Vagina (tissue), 2 donors: Measurements from ENCODE around the gene SMCR8. TPM values are rescaled to one million over a fixed set of nuclear protein-coding genes. Genes with fewer than 3 reads are reported as not detected.
"Not testable (repeated sequence)": the region's sequence is repeated elsewhere in the genome, so short reads cannot be mapped to it uniquely, and the experiment has no call there.

ENCODE experiments used
- DNase-seq, 2 donors: peaks; one replicate each; pipeline ENCODE4 v3.0.0-alpha.2; 2017; ENCODE audit errors: extremely low spot score in 2 of 2
- H3K27ac ChIP-seq: fragments of 200-600 bp; sonication (generic); one replicate; pipeline ENCODE4 v1.5.1; 2019
- H3K27me3 ChIP-seq: fragments of 200-600 bp; sonication (generic); one replicate; pipeline ENCODE4 v1.5.1; 2019
- H3K36me3 ChIP-seq, 2 donors: fragments of 200-600 bp; sonication (generic); one replicate each; pipeline ENCODE4 v1.5.1; 2017 to 2019
- H3K4me1 ChIP-seq: fragments of 200-600 bp; sonication (generic); one replicate; pipeline ENCODE4 v1.5.1; 2019
- H3K4me3 ChIP-seq, 2 donors: fragments of 200-600 bp; sonication (generic); 1 replicate in 1 of 2; 2 replicates in 1 of 2; pipeline ENCODE4 v1.5.1; 2016 to 2019
- H3K9me3 ChIP-seq: fragments of 200-600 bp; sonication (generic); one replicate; pipeline ENCODE4 v1.5.1; 2019
- CTCF ChIP-seq, 3 experiments: fragments of 450-650 bp in 2 of 3; fragments of 200-600 bp in 1 of 3; sonication (generic) in 1 of 3; IDR thresholded peaks; one replicate each; pipeline ENCODE4 v1.5.1; 2017 to 2019; ENCODE audit warnings: antibody characterized with exemption in 3 of 3, mild to moderate bottlenecking in 2 of 3, moderate library complexity in 2 of 3
- POLR2A ChIP-seq, 2 donors: fragments of 450-650 bp; IDR thresholded peaks; one replicate each; pipeline ENCODE4 v1.6.1; 2017; ENCODE audit warnings: antibody characterized with exemption in 2 of 2, mild to moderate bottlenecking in 2 of 2, moderate library complexity in 2 of 2
- POLR2AphosphoS5 ChIP-seq, 2 donors: sonication (generic); formaldehyde crosslinking; IDR thresholded peaks; one replicate each; pipeline ENCODE4 v1.9.0; 2017; ENCODE audit warnings: antibody characterized with exemption in 2 of 2, mild to moderate bottlenecking in 2 of 2, low read depth in 1 of 2; ENCODE audit not compliant: insufficient read depth in 1 of 2
- intact Hi-C: fragments of 100-400 bp; cut with DNase I; formaldehyde crosslinking; loops from one replicate; pipeline ENCODE4 v1.15.1; 2023
- microRNA-seq: library from miRNA; unstranded; fragments of <30 nt; microRNA quantifications from one replicate; pipeline ENCODE4, GENCODE V29; 2017; ENCODE audit warnings: borderline number of aligned reads, borderline replicate concordance
- total RNA-seq: library from RNA; depleted of rRNA; stranded (reverse); fragments of >200 nt; gene quantifications from one replicate; pipeline ENCODE4 v1.2.3, GENCODE V29; 2016

SMCR8 gene
- total RNA-seq, 1 donor from 2014 or later: 11.0 TPM

DNA sequence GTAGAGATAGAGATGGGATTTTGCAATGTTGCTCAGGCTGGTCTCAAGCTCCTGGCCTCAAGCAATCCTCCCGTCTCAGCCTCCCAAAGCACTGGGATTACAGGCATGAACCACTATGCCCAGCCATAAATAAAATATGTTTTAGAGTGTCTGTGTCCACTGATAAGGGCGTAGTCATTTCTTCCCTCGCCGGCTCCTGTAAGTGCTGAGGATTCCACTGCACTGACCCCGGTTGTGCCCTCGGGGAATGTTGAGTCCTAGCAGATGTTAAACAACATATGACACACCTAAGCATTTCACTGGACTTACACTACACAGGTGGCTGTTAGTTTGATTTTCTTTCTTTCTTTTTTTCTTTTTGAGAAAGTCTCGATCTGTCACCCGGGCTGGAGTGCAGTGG lies 53.9 kb downstream of the SMCR8 start:
- Histone ChIP-seq H3K4me3 (no peak overlapping the region), H3K27me3 (no peaks in the 10 kb centered on the region), H3K27ac (no peak overlapping the region), H3K9me3 (no peaks in the 10 kb centered on the region), H3K36me3 (no peaks in the 10 kb centered on the region), H3K4me1 (peaks cover 1% of the 10 kb centered on the region)
- no peak for DNase-seq
- intact Hi-C loops: no loop called here
- TF ChIP-seq POLR2AphosphoS5 (IDR thresholded peaks at IDR 0.05; ENCODE audit: insufficient read depth in 1 of 2, low read depth in 1 of 2) (no peak), CTCF (IDR thresholded peaks at IDR 0.05) (no peak), POLR2A (IDR thresholded peaks at IDR 0.05) (no peak)

DNA sequence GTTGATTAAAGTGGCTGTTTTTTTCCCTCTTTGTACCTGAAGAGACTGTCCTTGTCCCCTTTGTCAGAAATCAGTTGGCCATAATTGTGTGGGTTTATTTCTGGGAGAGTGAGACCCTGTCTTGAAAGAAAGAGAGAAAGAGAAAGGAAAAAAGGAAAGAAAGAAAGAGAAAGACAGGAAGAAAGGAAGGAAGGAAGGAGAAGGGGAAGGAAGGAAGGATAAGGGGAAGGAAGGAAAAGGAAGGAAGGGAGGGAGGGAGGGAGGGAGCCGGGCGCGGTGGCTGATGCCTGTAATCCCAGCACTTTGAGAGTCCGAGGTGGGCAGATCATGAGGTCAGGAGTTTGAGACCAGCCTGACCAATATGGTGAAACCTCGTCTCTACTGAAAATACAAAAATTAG lies 55.7 kb downstream of the SMCR8 start:
- Histone ChIP-seq H3K27ac (no peak overlapping the region), H3K4me1 (no peaks in the 10 kb centered on the region), H3K9me3 (no peaks in the 10 kb centered on the region), H3K36me3 (no peaks in the 10 kb centered on the region), H3K27me3 (no peaks in the 10 kb centered on the region), H3K4me3 (no peak overlapping the region)
- no peak for DNase-seq
- intact Hi-C loops: no loop called here
- TF ChIP-seq POLR2A (IDR thresholded peaks at IDR 0.05) (no peak), CTCF (IDR thresholded peaks at IDR 0.05) (no peak), POLR2AphosphoS5 (IDR thresholded peaks at IDR 0.05; ENCODE audit: insufficient read depth in 1 of 2, low read depth in 1 of 2) (no peak)

- no peaks in the 10 kb centered on the region for H3K27me3 ChIP-seq
- TF ChIP-seq POLR2A (IDR thresholded peaks at IDR 0.05): no peak
- TF ChIP-seq POLR2AphosphoS5 (IDR thresholded peaks at IDR 0.05; ENCODE audit: insufficient read depth in 1 of 2, low read depth in 1 of 2): no peak
- no peak for TF ChIP-seq CTCF (IDR thresholded peaks at IDR 0.05)
- peaks cover 4% of the 10 kb centered on the region for H3K4me1 ChIP-seq
- no peaks in the 10 kb centered on the region for H3K36me3 ChIP-seq
- no peak overlapping the region for H3K4me3 ChIP-seq
- no peak overlapping the region for H3K27ac ChIP-seq
- H3K9me3 ChIP-seq: no peaks in the 10 kb centered on the region
- no peak for DNase-seq
- intact Hi-C loops: no loop called here
Measured at GRCh38 chr17:18371455-18371854, 56.4 kb downstream of the SMCR8 start.

DNA sequence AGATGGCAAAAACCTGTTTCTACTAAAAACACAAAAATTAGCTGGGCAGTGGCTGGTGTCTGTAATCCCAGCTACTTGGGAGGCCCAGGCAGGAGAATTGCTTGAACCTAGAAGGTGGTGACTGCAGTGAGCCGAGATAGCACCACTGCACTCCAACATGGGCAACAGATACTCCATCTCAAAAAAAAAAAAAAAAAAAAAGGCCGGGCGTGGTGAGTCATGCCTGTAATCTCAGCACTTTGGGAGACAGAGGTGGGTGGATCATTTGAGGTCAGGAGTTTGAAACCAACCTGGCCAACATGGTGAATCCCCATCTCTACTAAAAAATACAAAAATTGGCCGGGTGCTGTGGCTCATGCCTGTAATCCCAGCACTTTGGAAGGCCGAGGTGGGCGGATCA lies 58.1 kb downstream of the SMCR8 start:
- DNase-seq, H3K9me3 ChIP-seq, intact Hi-C loops, H3K27me3 ChIP-seq, H3K4me3 ChIP-seq, H3K27ac ChIP-seq, H3K36me3 ChIP-seq: not testable (repeated sequence)
- H3K4me1 ChIP-seq: peaks cover 11% of the 10 kb centered on the region

DNA sequence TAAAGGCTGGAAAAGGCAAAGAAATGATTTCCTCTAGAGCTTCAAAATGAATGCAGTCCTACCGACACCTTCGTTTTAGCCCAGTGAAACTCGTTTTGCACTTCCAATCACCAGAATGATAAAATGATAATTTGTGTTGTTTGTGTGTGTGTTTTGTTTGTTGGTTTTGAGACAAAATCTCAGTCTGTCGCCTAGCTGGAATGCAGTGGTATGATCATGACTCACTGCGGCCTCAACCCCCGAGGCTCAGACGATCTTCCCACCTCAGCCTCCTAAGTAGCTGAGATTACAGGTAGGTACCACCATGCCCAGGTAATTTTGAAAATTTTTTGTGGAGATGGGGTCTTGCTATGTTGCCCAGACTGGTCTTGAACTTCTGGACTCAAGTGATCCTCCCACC lies 59.1 kb downstream of the SMCR8 start:
- no peaks in the 10 kb centered on the region for H3K36me3 ChIP-seq
- H3K27me3 ChIP-seq: no peaks in the 10 kb centered on the region
- H3K27ac ChIP-seq: no peak overlapping the region
- H3K4me3 ChIP-seq: no peak overlapping the region
- no peak for TF ChIP-seq POLR2AphosphoS5 (IDR thresholded peaks at IDR 0.05; ENCODE audit: insufficient read depth in 1 of 2, low read depth in 1 of 2)
- no peak for TF ChIP-seq POLR2A (IDR thresholded peaks at IDR 0.05)
- TF ChIP-seq CTCF (IDR thresholded peaks at IDR 0.05): no peak
- intact Hi-C loops: no loop called here
- no peaks in the 10 kb centered on the region for H3K9me3 ChIP-seq
- H3K4me1 ChIP-seq: peaks cover 11% of the 10 kb centered on the region
- no peak for DNase-seq

Small RNA genes lying within 50 kb of the gene (microRNA-seq; reads per million reads assigned to microRNA genes)
- not detected for gene MIR6778

Other genes with a start within 250 kb of the SMCR8 start
- 40.8 TPM for gene DRG2, start 227.3 kb upstream of the SMCR8 start, total RNA-seq
- 6.1 TPM for gene MYO15A, start 206.5 kb upstream of the SMCR8 start, total RNA-seq
- gene ALKBH5, start 131.5 kb upstream of the SMCR8 start, total RNA-seq: 77.3 TPM
- gene LLGL1, start 89.7 kb upstream of the SMCR8 start, total RNA-seq: 27.7 TPM
- gene FLII, start 56.6 kb upstream of the SMCR8 start, total RNA-seq: 277 TPM
- 18.4 TPM for gene MIEF2, start 54.6 kb upstream of the SMCR8 start, total RNA-seq
- gene TOP3A, start 299 bp upstream of the SMCR8 start, total RNA-seq: 15.5 TPM
- gene SHMT1, start 48.3 kb downstream of the SMCR8 start, total RNA-seq: 31.4 TPM
- 16.7 TPM for gene EVPLL, start 62.5 kb downstream of the SMCR8 start, total RNA-seq
- gene LGALS9C, start 161.5 kb downstream of the SMCR8 start, total RNA-seq: 1.2 TPM